Measurements from ENCODE around the gene ISL2.
"Not testable (repeated sequence)": the region's sequence is repeated elsewhere in the genome, so short reads cannot be mapped to it uniquely, and the experiment has no call there.

Gene ISL2

GRCh38 chr15:76336254-76337058 is at the start of gene ISL2:
TSS of gene ISL2 (plus strand) at chr15:76336773. CDS start at chr15:76336884, 111 bp downstream.
- peak; percentile 91 for DNase-seq

GRCh38 chr15:76289582-76289981 is 47.0 kb upstream of the ISL2 start:
- DNase-seq: no peak

- DNase-seq: no peak
These were observed 43.2 kb upstream of the ISL2 start for GRCh38 chr15:76293361-76293760.

- DNase-seq: not testable (repeated sequence)
These were observed 42.1 kb upstream of the ISL2 start for GRCh38 chr15:76294463-76294862.

GRCh38 chr15:76296849-76297248 is 39.7 kb upstream of the ISL2 start:
- no peak for DNase-seq

GRCh38 chr15:76297951-76298350 is 38.6 kb upstream of the ISL2 start:
- DNase-seq: not testable (repeated sequence)

- DNase-seq: no peak
These were observed 37.6 kb upstream of the ISL2 start for GRCh38 chr15:76298986-76299385.

GRCh38 chr15:76299786-76300185 is 36.8 kb upstream of the ISL2 start:
- DNase-seq: no peak

GRCh38 chr15:76303909-76304308 is 32.7 kb upstream of the ISL2 start:
- DNase-seq: no peak

GRCh38 chr15:76309601-76310330 is 26.8 kb upstream of the ISL2 start:
- DNase-seq: no peak

GRCh38 chr15:76310475-76311099 is 26.0 kb upstream of the ISL2 start:
- no peak for DNase-seq

GRCh38 chr15:76311100-76311953 is 25.2 kb upstream of the ISL2 start, which contains the start of gene ETFA:
TSS of gene ETFA (minus strand) at chr15:76311469. CDS start at chr15:76311388, 81 bp downstream.
- DNase-seq: peak; percentile 89

GRCh38 chr15:76312540-76313174 is 23.9 kb upstream of the ISL2 start:
- no peak for DNase-seq

- not testable (repeated sequence) for DNase-seq
These were observed 23.4 kb upstream of the ISL2 start for GRCh38 chr15:76313175-76313567.

GRCh38 chr15:76313731-76314130 is 22.8 kb upstream of the ISL2 start:
- DNase-seq: no peak

- no peak for DNase-seq
These were observed 16.6 kb upstream of the ISL2 start for GRCh38 chr15:76320012-76320411.

GRCh38 chr15:76321171-76321570 is 15.4 kb upstream of the ISL2 start:
- DNase-seq: no peak

GRCh38 chr15:76321602-76322001 is 15.0 kb upstream of the ISL2 start:
- no peak for DNase-seq

- DNase-seq: no peak
These were observed 12.5 kb upstream of the ISL2 start for GRCh38 chr15:76324066-76324465.

- no peak for DNase-seq
These were observed 10.9 kb upstream of the ISL2 start for GRCh38 chr15:76325704-76326103.

GRCh38 chr15:76327191-76328105 is 9.1 kb upstream of the ISL2 start:
- no peak for DNase-seq
